Kidney (tissue), 14 donors: Measurements from ENCODE around the gene ZFYVE26. TPM values are rescaled to one million over a fixed set of nuclear protein-coding genes. Genes with fewer than 3 reads are reported as not detected.

Experiments
- DNase-seq, 5 donors: peaks; one replicate each; pipeline ENCODE4 v3.0.0-alpha.2; 2013 to 2020
- FAIRE-seq: peaks from 2 replicates; lab custom pipeline; 2012; peaks lifted over from hg19 to GRCh38; lab: Jason Lieb, UNC
- H3K27ac ChIP-seq, 2 donors: one replicate each; pipeline ENCODE4 v1.7.0; 2013; ENCODE audit warnings: low read depth in 2 of 2, low read length in 2 of 2, inconsistent platforms in 1 of 2
- H3K27me3 ChIP-seq: one replicate; pipeline ENCODE4 v1.7.1; 2013; ENCODE audit warnings: low read length, inconsistent platforms; ENCODE audit not compliant: control insufficient read depth, insufficient read depth
- H3K36me3 ChIP-seq, 3 donors: one replicate each; pipeline versions ENCODE4 v1.7.0 to v1.7.1; 2013; ENCODE audit warnings: low read length in 3 of 3, control low read depth in 1 of 3, inconsistent platforms in 1 of 3; ENCODE audit not compliant: insufficient read depth in 3 of 3, control insufficient read depth in 2 of 3
- H3K4me1 ChIP-seq, 3 donors: one replicate each; pipeline versions ENCODE4 v1.7.0 to v1.7.1; 2013; ENCODE audit warnings: low read length in 3 of 3, inconsistent platforms in 1 of 3, low read depth in 1 of 3; ENCODE audit not compliant: control insufficient read depth in 2 of 3, insufficient read depth in 2 of 3
- H3K4me3 ChIP-seq, 3 donors: one replicate each; pipeline versions ENCODE4 v1.7.0 to v1.8.1; 2013; ENCODE audit warnings: low read length in 3 of 3, control low read depth in 1 of 3, inconsistent platforms in 1 of 3
- H3K9ac ChIP-seq, 3 donors: one replicate each; pipeline versions ENCODE4 v1.7.0 to v1.7.1; 2013; ENCODE audit warnings: low read length in 3 of 3, control low read depth in 1 of 3, inconsistent platforms in 1 of 3
- H3K9me3 ChIP-seq, 3 donors: one replicate each; pipeline versions ENCODE4 v1.7.0 to v1.7.1; 2013; ENCODE audit warnings: low read length in 3 of 3, control low read depth in 1 of 3, inconsistent platforms in 1 of 3; ENCODE audit not compliant: control insufficient read depth in 2 of 3, insufficient read depth in 1 of 3
- CTCF ChIP-seq: IDR thresholded peaks from 3 replicates; pipeline ENCODE4 v1.5.1; 2012; ENCODE audit warnings: mild to moderate bottlenecking, moderate library complexity, borderline replicate concordance; ENCODE audit not compliant: insufficient read depth; ENCODE audit errors: extremely low read depth
- intact Hi-C: fragments of 100-400 bp; cut with DNase I; formaldehyde crosslinking; loops from one replicate; pipeline ENCODE4 v1.11.1; 2022
- polyA plus RNA-seq: library from polyadenylated mRNA; stranded (reverse); fragments of 350-450 nt; fragmentation: Illumina TruSeq; extraction: RNeasy Lipid Tissue Mini Kit (QIAGEN cat#74804); gene quantifications from one replicate; pipeline ENCODE4 v1.2.3, GENCODE V29; 2014; ENCODE audit warnings: low read depth, low replicate concordance; ENCODE audit not compliant: insufficient read depth
- total RNA-seq: library from RNA; stranded (reverse); fragmentation: NEBNext Ultra II Directional; extraction: Animal tissue kit (Norgen Biotek cat#: 25700); gene quantifications from one replicate; pipeline ENCODE4 v1.2.1, GENCODE V29; 2021
- donor health status: control.
- donor health status: control.
- donor health status: control.
- donor health status: control.
- donor health status: control.
- donor health status: DM: yes; HTN: yes; CAD: no.
- donor health status: Normal renal cell carcinoma (clear cell type).

The ZFYVE26 gene
- total and polyA plus RNA-seq, 2 donors from 2014 or later: 4.2 to 25.3 TPM

GRCh38 chr14:67785270-67786109 is 30.9 kb downstream of the ZFYVE26 start:
- FAIRE-seq (no peak), DNase-seq (no peak)
- intact Hi-C loops: no loop called here
- H3K27ac ChIP-seq: no peak overlapping the region
- H3K4me3 ChIP-seq: no peak overlapping the region
- no peaks in the 10 kb centered on the region for H3K27me3 ChIP-seq
- TF ChIP-seq CTCF: no peak
- H3K4me1 ChIP-seq: no peaks in the 10 kb centered on the region
- H3K9me3 ChIP-seq: no peaks in the 10 kb centered on the region
- H3K9ac ChIP-seq: no peak overlapping the region
- H3K36me3 ChIP-seq: peaks cover 16 to 86% (median 61%) of the 10 kb centered on the region in 3 donors

- no peaks in the 10 kb centered on the region for H3K27me3 ChIP-seq
- H3K36me3 ChIP-seq: peaks cover 20 to 80% (median 59%) of the 10 kb centered on the region in 3 donors
- no peak for TF ChIP-seq CTCF
- H3K9ac ChIP-seq: no peak overlapping the region
- no peaks in the 10 kb centered on the region for H3K4me1 ChIP-seq
- FAIRE-seq (no peak), DNase-seq (no peak)
- H3K27ac ChIP-seq: no peak overlapping the region
- intact Hi-C loops: no loop called here
- no peaks in the 10 kb centered on the region for H3K9me3 ChIP-seq
- no peak overlapping the region for H3K4me3 ChIP-seq
These were observed 32.1 kb downstream of the ZFYVE26 start for GRCh38 chr14:67784244-67784823.

GRCh38 chr14:67782090-67782489 is 34.3 kb downstream of the ZFYVE26 start:
- intact Hi-C loops: no loop called here
- no peak for FAIRE-seq
- peaks cover 20 to 82% (median 61%) of the 10 kb centered on the region in 3 donors for H3K36me3 ChIP-seq
- TF ChIP-seq CTCF: no peak
- no peak for DNase-seq
- no peaks in the 10 kb centered on the region for H3K27me3 ChIP-seq
- H3K4me3 ChIP-seq: no peak overlapping the region
- no peak overlapping the region for H3K27ac ChIP-seq
- H3K9me3 ChIP-seq: no peaks in the 10 kb centered on the region
- H3K4me1 ChIP-seq: no peaks in the 10 kb centered on the region
- H3K9ac ChIP-seq: no peak overlapping the region
